Measurements from ENCODE around the gene GRIK1.

DNA sequence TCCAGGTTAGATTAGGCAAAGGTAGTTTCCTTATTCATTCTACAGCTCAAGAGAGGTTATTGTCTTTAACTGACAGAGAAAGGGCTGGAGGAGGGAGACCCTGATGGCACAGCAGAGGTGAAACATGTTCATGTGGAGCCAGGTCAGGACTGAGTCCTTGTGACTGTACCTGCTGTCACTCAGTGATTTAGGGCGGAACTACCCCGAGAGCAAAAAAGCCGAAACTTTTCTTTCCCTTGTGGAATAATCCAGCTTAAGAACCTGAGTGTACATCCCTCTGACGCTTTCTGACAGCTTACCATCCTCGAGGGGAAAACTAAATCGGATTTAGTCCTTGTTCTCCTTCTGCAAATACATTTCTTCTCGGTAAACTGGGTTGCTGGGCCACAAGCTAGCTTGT, 367.8 kb downstream of the GRIK1 start:
- TF ChIP-seq POLR2AphosphoS5 (IDR thresholded peaks at IDR 0.05; ENCODE audit: insufficient read depth in 1 of 2, low read depth in 1 of 2) = no peak
- TF ChIP-seq, protein P1, sequence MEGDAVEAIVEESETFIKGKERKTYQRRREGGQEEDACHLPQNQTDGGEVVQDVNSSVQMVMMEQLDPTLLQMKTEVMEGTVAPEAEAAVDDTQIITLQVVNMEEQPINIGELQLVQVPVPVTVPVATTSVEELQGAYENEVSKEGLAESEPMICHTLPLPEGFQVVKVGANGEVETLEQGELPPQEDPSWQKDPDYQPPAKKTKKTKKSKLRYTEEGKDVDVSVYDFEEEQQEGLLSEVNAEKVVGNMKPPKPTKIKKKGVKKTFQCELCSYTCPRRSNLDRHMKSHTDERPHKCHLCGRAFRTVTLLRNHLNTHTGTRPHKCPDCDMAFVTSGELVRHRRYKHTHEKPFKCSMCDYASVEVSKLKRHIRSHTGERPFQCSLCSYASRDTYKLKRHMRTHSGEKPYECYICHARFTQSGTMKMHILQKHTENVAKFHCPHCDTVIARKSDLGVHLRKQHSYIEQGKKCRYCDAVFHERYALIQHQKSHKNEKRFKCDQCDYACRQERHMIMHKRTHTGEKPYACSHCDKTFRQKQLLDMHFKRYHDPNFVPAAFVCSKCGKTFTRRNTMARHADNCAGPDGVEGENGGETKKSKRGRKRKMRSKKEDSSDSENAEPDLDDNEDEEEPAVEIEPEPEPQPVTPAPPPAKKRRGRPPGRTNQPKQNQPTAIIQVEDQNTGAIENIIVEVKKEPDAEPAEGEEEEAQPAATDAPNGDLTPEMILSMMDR (IDR thresholded peaks at IDR 0.05) = no peak

Measured in vagina (tissue), 2 donors.